Muscle of back (tissue), 11 donors: Measurements from ENCODE around the gene GLIS2. TPM values are rescaled to one million over a fixed set of nuclear protein-coding genes. Genes with fewer than 3 reads are reported as not detected.
A peak's percentile ranks its signal among the peaks of the same experiment; 100 is the strongest.

Experiments used
- DNase-seq, 3 donors: peaks; one replicate each; pipeline versions ENCODE4 v3.0.0 to v3.0.0-alpha.2; 2013
- polyA plus RNA-seq, 10 donors: library from polyadenylated mRNA; unstranded; fragments of 120-200 nt; gene quantifications; one replicate each; pipeline ENCODE4 v1.2.1, GENCODE V29; 2013; ENCODE audit not compliant: insufficient read length in 10 of 10

GLIS2 gene
- polyA plus RNA-seq, 10 donors = 14.8 to 30.7 (median 22.6) TPM

DNA sequence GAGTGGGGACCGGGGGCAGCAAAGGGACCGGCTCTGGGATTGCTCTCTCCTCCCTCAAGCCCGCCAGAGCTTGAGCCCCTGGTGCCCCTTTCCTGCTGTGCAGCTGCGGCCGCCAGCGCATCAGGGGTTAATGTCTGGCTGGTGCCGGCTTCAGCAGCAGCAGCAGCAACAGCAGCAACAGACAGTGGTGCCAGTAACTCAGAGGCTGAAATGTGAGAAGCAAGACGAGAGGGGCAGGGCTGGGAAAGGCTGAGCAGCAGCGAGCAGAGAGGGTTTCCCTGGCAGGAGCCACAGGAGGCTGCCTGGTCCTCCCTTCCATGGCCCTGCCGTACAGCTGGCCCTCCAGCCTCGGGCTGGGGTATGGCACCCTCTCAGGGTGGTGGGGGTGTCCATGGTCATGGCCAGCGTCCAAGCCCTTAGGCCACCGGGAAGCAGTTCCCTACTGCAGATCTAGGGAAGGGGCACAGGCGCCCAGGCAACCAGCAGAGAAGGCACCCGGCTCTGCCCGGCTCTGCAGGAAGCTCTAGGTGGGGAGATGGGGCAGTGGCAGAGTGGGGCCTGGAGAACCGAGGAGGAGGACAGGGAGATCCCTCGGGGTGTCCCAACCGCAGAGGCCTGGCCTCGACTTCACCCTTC, 21.9 kb upstream of the GLIS2 start:
- peak; percentile 84 to 94 (median 84) for DNase-seq

DNA sequence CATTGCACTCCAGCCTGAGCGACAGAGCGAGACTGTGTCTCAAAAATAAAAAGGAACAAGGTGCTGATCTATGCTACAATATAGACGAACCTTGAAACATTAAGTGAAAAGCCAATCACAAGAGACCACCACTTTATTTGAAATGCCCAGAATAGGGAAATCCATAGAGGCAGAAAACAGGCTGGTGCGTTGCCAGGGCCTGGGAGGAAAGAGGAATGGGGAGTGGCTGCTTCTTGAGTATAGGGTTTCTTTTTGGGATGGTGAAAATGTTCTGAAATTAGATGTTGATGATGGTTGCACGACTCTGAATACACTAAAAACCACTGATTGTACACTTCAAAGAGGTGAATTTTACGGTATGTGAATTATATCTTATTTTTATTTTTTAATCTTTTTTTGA, 20.3 kb upstream of the GLIS2 start:
- no peak for DNase-seq

DNA sequence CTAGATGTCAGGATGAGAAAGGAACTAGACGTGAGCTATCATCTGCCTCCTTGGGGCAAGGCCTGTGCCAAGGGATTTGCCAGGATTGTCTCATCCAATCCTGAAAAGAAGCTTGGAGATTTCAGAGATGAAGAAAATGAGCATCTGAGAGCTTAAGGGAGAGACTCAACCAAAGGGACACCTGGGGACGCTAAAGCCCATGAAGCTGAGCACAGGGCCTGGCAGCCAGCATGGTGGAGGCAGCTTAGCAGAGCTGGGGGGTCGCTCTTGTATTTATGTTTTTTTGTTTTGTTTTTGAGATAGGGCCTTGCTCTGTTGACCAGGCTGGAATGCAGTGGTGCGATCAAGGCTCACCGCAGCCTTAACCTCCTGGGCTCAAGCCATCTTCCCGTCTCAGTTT, 18.4 kb upstream of the GLIS2 start:
- no peak for DNase-seq

DNA sequence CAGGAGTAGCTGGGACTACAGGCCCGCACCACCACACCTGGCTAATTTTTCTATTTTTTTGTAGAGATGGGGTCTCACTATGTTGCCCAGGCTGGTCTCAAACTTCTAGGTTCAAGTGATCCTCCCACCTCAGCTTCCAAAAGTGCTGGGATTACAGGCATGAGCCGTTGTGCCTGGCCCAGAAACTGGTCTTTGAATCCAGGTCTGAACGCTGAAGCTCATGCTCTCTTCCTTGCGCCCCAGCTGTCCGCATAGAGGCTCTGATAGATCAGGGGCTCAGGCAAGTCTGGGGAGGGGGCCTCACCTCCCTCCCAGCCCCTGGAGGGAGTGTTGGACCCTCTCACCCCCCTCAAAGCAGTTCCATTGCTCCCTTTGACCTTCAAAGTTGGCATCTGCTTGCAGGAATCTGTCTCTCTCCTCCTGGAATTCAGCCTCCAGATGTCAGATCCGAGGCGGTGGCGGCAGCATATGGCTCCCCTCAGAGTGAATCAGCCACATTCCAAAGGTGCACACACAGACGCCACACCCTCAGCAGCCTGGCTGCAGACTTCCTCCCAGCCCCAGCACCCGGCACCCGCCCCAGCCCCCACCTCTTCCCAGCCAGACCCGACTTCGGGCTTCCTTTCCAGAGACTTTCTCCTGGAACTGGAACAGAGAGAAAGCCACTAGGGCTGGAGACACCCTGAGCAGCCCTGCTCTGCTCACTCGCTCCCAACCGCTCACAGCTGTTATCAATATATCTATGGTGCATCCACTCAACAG, 16.9 kb upstream of the GLIS2 start:
- DNase-seq = peak in 2 of 3 donors; percentile 79 to 87

DNA sequence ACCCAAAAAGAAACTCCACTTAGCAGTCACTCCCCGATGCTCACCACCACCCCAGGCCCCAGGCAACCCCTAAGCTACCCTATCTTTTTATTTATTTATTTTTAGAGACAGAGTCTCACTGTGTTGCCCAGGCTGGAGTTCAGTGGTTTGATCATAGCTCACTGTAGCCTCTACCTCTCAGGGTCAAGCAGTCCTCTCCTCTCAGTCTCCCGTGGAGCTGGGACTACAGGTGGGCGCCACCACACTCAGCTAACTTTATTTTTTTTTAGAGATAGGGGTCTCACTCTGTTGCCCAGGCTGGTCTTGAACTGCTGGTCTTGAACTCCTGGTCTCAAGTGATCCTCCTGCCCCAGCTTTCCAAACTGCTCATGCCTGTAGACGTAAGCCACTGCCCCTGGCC, 14.7 kb upstream of the GLIS2 start:
- DNase-seq = no peak

DNA sequence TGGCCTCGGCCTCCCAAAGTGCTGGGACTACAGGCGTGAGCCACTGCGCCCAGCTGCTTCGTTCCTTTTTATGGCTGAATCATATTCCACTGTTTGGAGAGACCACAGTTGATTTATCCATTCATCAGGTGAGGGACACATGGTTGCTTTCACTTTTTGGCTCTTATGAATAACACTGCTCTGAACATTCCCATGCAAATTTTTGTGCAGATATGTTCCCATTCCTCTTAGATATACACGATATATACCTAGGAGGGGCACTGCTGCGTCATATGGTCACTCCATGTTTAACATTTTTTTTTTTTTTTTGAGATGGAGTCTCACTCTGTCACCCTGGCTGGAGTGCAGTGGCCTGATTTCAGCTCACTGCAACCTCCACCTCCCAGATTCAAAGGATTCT, 13.9 kb upstream of the GLIS2 start:
- DNase-seq = no peak

DNA sequence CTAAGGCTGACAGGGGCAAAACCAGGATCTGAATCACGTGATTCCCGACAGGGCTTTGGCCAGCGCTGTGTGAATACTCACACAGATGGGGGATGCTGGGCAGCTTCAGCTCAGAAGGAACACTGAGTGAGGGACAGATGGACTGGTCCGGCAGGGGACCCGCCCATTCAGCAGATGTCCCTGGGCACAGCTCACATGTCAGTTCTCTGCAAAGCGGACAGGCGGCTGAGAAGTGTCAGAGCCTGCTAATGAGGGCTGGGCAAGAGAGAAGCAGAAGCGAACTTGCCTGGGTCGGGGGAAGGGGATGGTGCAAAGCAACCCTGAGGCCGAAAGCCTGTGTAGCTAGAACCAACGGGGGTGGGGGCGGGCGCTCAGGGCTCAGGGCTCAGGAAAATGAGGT, 11.9 kb upstream of the GLIS2 start:
- DNase-seq = peak in 1 of 3 donors; percentile 58

DNA sequence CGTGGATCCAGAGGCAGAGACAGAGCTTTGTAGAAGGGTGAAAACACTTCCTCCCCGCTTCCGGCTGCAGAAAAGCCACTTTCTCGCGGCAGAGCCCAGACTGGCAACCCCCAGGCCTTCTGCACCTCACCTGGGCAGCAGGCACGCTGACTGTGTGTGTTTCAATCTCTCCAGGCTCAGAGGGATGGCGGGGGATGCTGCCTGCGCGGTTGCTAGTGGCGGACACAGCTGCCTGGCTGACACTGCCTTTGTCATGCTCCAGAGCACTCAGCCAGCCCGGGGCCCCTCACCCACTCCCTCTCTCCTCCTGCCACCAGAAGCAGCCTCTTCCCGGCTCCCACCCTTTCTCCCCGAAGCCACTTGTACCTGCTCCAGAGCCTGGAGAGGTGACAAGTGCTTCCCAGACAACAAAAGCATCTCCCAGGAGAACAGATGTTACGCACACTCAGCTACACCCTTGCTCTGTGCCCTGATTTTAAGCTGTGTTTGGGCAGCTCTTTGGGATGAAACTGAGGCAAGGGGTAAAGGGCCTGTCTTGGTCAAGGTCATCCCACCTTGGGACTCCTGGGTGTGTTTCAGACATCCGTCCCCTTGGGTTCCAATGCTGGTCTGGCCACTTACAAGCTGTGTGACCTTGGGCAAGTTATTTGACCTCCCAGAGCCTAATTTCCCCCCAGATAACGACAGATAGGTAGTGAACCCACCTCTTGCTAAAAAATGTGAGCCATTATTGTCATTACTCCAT, 9.2 kb upstream of the GLIS2 start:
- DNase-seq = no peak

DNA sequence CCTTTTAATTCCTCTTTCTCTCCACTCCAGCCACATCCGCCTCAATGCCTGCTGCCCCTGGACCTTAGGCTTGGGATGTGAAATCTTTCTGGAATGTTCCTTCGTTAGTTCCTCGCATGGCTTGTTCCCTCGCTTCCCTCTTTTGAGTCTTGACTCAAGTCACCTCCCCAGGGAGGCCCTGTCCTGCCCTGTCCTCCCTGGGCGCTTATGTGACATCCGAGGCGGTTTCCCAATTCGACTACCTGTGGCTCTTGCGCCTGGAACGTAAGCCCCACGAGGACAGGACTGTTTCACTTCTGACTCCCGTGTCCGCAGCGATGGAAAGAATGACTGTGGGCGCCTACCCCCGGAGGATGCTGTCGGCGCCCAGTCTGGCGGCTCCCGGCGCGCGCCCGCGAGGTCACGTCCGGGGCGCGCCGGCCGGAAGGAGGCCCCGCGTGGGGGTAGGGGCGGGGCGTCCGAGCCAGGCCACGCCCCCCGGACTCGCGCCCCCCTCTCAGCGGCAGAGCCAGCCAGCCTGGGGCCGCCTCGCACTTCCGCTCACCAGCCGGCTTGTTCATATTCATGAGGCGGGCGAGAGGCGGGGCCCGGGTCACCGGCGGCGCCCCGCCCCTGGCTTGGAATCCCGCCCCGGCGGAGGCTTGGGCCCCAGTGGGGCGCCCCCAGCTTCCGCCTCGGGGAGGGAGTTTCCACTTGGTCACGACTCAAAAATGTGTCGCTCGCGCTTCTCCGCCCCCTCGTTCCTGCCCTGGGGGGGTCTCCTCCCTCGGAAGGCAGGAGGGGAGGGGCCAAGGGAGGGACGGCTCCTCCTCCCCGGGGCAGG, 8.4 kb upstream of the GLIS2 start:
- DNase-seq = peak; percentile 90 to 95 (median 93)

DNA sequence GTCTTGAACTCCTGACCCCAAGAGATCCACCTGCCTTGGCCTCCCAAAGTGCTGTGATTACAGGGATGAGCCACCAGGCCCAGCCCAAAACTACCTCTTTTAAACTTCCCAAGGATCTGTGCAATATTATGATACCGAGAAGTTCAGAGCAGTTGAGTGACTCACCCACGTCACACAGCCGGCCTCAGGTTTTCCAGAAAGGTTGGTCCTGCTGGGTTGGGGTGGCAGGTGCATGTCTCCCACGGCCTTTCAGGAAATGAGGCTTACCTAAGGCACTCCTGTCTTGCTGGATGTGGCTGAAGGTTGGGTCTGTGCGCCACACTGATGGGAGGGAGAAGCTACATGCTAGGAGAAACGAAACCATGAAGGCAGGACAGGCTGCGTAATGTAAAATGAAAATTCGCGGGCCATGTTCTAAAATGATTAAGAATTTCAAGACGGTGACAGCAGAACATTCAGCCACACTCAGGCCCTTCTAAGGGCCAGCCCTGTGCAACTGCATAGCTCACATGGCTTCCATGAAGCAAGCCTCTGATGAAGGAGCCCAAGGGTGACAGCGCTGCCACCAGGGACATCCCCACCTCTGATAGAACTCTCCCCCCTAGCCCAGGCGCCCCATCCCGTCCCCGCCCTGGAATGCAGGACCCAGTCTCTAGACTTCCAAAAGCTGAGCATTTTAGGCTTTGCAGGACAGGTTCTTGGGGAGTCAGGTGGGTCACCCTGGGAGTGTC, 6.6 kb upstream of the GLIS2 start:
- no peak for DNase-seq

DNA sequence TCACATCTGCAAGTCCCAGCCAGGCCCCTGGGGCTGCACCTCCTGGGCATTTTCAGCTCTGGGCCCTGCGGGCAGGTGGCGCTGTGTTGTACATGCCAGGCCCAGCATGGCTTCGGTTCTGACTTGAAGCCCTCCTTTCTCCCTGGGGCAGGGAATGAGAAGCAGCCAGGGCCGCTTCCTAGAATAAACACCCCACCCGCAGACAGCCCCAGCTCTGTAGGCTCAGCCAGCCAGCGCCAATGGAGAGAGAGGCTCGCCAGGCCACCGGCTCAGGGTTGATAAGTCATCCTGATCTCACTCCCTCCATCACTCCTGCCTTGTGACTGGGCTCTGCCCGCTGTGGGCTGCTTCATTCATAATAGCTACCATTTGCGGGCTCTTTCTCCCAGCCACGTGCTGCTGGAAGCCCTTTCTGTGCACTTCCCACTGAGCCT, 6.0 kb upstream of the GLIS2 start:
- no peak for DNase-seq

DNA sequence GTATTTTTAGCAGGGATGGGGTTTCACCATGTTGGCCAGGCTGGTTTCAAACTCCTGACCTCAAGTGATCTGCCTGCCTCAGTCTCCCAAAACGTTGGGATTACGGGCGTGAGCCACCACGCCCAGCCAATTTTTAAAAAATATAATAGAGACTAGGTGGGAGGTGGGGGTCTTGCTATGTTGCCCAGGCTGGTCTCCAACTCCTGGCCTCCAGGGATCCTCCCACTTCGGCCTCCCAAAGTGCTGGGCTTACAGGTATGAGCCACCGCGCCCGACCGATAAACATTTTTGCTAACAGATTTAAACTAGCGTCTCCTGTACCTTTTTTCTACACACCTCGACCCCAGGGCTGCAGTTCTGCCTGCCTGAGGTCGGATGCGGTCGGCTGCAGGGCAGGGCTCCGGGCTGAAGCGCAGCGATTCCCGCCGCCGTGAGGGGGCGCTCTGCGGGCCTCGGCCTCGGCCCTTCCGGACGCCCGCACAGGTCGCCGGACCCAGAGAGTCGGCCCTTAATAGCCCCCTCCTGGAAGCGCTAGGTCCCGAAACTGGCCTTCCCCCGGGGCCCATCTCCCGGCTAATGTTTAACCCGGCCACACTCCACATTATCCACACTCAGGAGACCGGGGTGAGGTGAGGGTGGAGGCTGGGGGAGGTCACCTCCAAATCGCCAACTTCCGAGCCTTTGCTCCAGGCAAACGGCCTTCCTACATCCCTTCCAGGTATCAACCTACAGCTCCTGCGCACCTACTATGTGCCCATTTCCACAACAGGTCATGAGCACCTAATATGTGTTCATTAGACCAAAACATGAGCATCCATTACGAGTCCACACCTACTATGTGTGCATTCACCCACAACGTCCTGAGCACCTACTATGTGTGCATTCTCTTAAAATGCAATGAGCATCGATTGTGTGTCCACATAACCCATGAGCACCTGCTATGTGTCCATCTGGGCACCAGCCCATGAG, 2.0 kb upstream of the GLIS2 start:
- DNase-seq = peak in 1 of 3 donors; percentile 64

DNA sequence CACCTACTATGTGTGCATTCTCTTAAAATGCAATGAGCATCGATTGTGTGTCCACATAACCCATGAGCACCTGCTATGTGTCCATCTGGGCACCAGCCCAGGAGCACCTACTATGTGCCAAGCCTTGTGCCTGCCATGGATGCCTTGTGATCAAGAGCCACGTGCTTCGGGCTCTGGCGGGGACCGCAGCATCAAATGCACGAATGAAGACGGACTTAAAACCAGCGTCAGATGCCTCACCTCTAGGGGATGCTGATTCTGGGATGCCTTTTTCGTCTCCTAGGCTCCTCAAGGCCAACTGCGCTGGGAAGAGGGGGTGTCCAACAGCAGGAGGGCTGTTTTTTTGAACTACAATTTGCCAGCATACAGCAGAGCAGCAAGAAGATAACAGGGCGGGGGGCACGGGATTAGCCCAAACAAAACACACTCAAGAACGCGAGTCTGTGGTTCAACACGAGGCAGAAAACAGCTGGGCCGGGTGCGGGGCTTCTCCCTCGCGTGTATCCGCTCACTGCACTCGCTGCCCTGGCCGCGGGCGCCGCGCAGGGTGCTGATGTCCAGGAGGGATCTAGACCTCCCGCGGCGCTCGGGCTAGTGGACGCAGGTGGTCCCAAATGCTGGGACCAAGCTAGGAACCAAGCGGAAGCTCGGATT, 1.2 kb upstream of the GLIS2 start:
- peak in 1 of 3 donors; percentile 86 for DNase-seq

DNA sequence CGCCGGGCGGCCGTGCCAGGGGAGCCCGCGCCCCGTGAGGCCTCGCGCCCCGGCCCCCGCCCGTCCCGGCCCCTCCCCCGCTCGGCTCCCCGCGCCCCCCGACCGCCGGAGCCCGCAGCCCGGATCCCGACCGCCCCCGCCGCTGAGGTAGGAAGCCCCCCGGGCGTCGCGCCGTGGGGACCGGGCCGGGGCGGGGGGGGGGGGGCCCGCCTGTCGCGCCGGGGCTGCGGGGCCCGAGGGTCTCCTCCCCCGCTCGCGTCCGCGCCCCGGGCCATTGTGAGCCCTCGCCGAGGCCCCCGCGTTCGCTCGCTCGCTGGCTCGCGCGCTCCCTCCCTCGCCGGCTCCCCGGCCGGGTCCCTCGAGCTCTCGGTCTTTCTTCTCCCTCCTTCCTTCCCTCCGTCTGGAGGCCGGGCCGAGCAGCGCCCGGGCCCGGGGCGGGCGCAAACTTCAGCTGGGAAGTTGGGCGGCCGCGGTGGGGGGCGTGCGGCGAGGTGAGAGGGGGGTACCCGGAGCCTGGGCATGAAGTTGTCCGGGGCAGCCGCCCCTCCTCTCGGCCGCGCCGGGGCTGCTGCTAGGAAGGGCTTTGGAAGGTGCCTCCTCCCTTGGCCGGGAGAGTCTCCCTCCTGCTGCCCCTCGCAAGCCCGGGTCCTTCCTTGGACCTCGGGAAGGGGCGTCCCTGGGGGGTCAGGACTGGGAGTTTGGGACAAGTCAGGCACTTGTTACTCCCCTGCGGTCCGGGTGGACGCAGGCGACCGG, 419 bp downstream of the GLIS2 start:
- peak in 1 of 3 donors; percentile 68 for DNase-seq

DNA sequence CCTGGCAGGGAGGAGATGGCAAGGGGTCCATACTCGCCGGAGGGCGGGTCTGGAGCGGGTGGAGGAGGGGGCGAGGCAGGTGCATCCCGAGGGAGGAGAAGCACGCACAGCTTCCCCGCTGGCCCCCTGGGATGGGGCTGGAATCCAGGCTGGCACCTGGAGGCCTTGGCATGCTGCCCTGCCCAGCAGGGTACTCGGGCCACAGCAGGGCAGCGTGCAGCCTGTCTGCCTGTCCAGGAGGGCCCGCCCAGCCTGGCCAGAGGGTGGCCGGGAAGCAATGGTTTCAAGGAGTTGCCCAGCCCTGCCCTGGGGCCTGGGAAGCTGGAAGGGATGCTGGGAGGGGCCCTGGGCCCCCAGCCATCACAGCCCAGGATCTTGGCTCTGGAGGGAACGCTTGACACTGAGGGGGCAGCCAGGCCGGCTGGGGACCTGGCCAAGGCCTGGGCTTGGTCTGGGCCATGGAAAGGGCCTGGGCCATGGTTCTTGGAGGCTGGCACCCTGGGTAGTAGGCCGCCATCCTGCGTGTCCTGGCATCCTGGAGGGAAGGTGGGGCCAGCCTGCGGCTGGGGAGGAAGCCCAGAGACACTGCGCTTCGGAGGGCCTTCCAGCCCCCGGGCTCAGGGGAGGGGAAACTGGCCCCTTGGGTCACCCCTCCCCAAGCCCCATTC, 1.1 kb downstream of the GLIS2 start:
- DNase-seq = peak in 1 of 3 donors; percentile 72

DNA sequence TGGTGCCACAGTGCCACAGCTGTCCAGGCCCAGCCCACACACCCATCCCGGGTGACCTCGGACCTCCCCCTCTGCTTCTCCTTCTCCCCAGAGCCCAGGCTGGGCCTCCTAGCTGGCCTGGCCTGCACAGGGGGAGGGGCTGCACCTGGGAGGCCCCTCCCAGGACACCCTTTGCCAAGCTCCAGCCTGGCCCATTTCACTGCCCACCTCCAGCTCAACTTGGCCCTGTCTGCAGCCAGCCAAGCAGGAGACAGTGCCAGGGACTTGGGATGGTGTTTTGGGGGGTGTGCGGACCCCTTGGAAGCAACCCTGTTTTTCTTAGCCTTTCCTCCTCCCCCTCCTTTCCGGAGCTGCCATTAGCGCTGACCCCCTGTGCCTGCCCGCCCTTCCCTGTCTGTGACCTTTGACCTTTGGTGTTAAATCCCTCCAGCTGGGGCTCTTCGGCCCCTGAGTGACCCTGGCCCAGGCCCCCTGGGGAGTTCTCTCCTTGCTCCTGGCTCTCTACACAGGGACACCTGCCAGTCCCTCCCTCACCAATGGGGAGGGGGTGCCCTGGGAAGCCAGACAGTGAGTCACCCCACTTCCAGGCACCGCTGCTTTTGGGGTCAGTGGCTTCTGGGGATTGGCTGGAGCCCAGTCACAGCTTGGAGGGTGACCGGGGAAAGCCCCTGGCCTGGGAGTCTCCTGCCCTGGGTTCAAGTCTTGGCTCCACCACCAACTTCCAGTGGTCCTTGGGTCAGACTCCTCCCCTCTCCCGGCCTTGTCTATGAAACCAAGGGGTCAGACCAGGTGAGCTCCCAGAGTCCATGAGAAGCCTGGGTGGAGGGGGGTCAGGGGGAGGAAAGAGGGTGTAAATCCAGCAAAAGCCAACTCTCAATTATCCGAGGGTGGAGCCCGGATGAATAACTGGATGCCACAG, 1.9 kb downstream of the GLIS2 start:
- DNase-seq = no peak

DNA sequence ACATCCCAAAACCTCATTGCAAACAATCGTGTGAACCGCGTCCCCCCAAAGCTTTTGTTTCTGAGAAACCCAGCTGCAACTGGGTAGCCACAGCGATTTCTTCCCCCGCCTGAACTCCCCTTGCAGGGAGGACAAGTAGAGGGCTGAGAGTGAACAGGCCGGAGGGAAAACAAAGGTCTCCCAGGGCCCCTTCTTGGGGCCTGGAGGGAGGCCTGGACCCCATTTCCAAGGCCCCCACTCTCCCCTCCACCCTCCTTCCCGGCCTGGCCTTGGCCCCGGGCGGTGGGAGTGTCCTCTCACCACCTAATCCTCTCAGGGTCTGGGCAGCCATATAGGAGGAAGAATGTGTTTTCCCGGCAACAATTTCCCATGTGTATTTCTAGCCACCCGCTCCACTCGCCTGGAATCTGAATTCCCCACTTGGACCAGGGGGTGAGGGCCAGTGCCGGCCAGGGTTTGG, 2.6 kb downstream of the GLIS2 start:
- no peak for DNase-seq
